Measurements from ENCODE around the gene SPAG16. TPM values are rescaled to one million over a fixed set of nuclear protein-coding genes. Genes with fewer than 3 reads are reported as not detected.

The SPAG16 gene
- total RNA-seq, 1 experiment from 2014 or later = 30.0 TPM

DNA sequence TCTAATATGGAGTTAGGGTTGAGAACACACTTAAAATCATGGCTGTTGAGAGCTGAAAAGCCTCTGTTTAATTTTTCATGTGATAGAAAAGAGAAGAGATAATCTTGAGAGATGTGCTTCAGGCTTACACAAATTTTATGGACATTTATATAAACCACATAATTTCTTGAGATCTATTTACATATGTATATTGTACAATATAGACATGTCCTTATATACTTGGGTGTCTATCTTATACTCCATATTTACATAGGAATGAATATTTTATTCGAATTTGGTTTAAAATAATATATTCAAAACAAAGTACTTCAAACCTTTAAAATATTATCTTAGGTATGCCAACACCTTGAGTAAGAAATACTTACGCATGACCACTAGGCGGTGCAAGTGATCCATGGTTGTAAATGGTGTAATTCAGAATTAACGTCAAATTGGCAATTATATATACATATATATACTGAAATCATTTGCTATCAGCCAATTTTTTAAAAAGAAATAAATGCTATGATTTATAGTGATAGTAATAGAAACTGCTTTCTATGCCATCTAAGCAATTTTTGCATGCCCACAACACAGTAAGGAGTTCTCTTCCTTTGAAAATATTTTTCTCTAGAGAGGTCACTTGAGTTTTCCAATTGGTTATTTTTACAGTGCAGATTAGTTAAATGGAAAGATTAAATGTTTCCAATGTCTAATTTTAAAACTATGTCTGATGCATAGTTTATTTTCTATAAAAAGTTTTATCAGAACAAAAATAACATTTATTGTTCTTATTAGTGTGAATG, 37.6 kb upstream of the SPAG16 start:
- POLR2A ChIA-PET (ENCODE audit: unreplicated experiment) = no interaction called here
- BruUV-seq (replicated peaks) = no TSS peak
- intact Hi-C loops (cut with micrococcal nuclease; ENCODE audit: unreplicated experiment) = no loop called here
- H2AFZ ChIP-seq = no peak overlapping the region
- H3K4me1 ChIP-seq (replicated peaks; ENCODE audit: insufficient read depth) = 0 out of 2 replicates have a peak, but pooled peaks cover under 1% of the 10 kb centered on the region
- H3K27me3 ChIP-seq (ENCODE audit: insufficient read depth, low read depth) = no peaks in the 10 kb centered on the region
- H3K79me2 ChIP-seq (ENCODE audit: low read depth) = no peaks in the 10 kb centered on the region
- no peaks in the 10 kb centered on the region for H4K20me1 ChIP-seq (ENCODE audit: insufficient read depth)
- CTCF ChIA-PET = no interaction called here
- no peak for TF ChIP-seq EZH2 (IDR thresholded peaks at IDR 0.05; ENCODE audit: low read depth)
- TF ChIP-seq, protein P1, sequence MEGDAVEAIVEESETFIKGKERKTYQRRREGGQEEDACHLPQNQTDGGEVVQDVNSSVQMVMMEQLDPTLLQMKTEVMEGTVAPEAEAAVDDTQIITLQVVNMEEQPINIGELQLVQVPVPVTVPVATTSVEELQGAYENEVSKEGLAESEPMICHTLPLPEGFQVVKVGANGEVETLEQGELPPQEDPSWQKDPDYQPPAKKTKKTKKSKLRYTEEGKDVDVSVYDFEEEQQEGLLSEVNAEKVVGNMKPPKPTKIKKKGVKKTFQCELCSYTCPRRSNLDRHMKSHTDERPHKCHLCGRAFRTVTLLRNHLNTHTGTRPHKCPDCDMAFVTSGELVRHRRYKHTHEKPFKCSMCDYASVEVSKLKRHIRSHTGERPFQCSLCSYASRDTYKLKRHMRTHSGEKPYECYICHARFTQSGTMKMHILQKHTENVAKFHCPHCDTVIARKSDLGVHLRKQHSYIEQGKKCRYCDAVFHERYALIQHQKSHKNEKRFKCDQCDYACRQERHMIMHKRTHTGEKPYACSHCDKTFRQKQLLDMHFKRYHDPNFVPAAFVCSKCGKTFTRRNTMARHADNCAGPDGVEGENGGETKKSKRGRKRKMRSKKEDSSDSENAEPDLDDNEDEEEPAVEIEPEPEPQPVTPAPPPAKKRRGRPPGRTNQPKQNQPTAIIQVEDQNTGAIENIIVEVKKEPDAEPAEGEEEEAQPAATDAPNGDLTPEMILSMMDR (conservative IDR thresholded peaks at IDR 0.05) = peak; percentile 84
- H3K36me3 ChIP-seq (ENCODE audit: low read depth) = no peaks in the 10 kb centered on the region
- H3K9me3 ChIP-seq (ENCODE audit: insufficient read depth, low read depth) = no peaks in the 10 kb centered on the region
- no peak overlapping the region for H3K4me3 ChIP-seq
- H3F3A ChIP-seq (ENCODE audit: insufficient read depth, low read depth) = no peaks in the 10 kb centered on the region
- no peak overlapping the region for H3K27ac ChIP-seq
- no peaks in the 10 kb centered on the region for H3K9me2 ChIP-seq (ENCODE audit: insufficient read depth)
- no peak overlapping the region for H3K4me2 ChIP-seq
- DNase-seq = peak; percentile 21 to 45

DNA sequence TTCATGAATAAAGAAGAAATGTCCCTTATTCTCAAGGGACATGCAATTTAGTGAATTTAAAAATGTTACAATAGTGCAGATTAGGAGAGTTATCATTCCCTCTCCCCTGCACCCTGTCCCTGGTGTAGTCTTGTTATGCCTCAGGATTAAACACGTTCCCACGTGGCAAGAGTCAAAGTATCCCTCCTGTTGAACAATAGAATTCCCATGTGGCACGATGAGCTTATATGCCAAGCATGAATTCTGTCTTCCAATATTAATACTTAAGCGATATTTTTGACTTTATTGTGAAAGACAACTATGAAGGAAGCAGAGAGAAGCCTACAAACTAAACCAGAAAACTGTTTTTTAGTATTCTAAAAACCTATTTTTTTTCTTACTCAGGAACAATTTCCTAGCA, 36.7 kb upstream of the SPAG16 start:
- Histone ChIP-seq H2AFZ (no peak overlapping the region), H3K27ac (no peak overlapping the region), H3F3A (ENCODE audit: insufficient read depth, low read depth) (no peaks in the 10 kb centered on the region), H3K9me2 (ENCODE audit: insufficient read depth) (no peaks in the 10 kb centered on the region), H3K36me3 (ENCODE audit: low read depth) (no peaks in the 10 kb centered on the region), H3K4me3 (no peak overlapping the region), H4K20me1 (ENCODE audit: insufficient read depth) (no peaks in the 10 kb centered on the region), H3K27me3 (ENCODE audit: insufficient read depth, low read depth) (no peaks in the 10 kb centered on the region), H3K4me2 (no peak overlapping the region), H3K79me2 (ENCODE audit: low read depth) (no peaks in the 10 kb centered on the region), H3K4me1 (replicated peaks; ENCODE audit: insufficient read depth) (0 out of 2 replicates have a peak, but pooled peaks cover 6% of the 10 kb centered on the region), H3K9me3 (ENCODE audit: insufficient read depth, low read depth) (peaks cover 4% of the 10 kb centered on the region; the same call in 1 of the 2 replicates)
- no peak for DNase-seq
- POLR2A ChIA-PET (ENCODE audit: unreplicated experiment) = no interaction called here
- TF ChIP-seq EZH2 (IDR thresholded peaks at IDR 0.05; ENCODE audit: low read depth) = no peak
- TF ChIP-seq, protein P1 (conservative IDR thresholded peaks at IDR 0.05) = no peak
- BruUV-seq (replicated peaks) = no TSS peak
- CTCF ChIA-PET = no interaction called here
- intact Hi-C loops (cut with micrococcal nuclease; ENCODE audit: unreplicated experiment) = no loop called here

DNA sequence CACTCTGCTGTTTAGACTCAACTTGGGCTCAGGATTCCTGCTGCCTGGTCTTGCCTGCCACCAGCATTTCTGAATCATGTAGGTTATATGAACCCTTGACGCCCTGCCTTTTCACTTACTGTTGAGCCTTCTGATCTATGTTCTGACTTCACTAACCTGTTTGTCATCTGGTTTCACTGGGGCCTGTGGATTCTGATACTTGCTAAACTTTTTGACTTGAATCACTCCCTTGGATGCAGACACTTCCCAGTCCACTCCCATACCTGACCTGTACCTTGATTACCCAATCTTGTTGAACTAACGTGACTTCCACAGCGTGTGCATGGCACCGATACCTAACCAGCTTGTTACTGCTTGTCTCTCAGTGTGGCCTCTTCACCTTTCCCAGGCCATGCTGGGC, 35.6 kb upstream of the SPAG16 start:
- H3K9me3 ChIP-seq (ENCODE audit: insufficient read depth, low read depth) = peaks cover 4% of the 10 kb centered on the region; the same call in 1 of the 2 replicates
- intact Hi-C loops (cut with micrococcal nuclease; ENCODE audit: unreplicated experiment) = no loop called here
- no peaks in the 10 kb centered on the region for H3F3A ChIP-seq (ENCODE audit: insufficient read depth, low read depth)
- H3K27ac ChIP-seq = no peak overlapping the region
- no peaks in the 10 kb centered on the region for H3K79me2 ChIP-seq (ENCODE audit: low read depth)
- H3K4me3 ChIP-seq = no peak overlapping the region
- no peak for TF ChIP-seq EZH2 (IDR thresholded peaks at IDR 0.05; ENCODE audit: low read depth)
- TF ChIP-seq, protein P1 (conservative IDR thresholded peaks at IDR 0.05) = no peak
- no peaks in the 10 kb centered on the region for H3K27me3 ChIP-seq (ENCODE audit: insufficient read depth, low read depth)
- POLR2A ChIA-PET (ENCODE audit: unreplicated experiment) = no interaction called here
- BruUV-seq (replicated peaks) = no TSS peak
- no peak overlapping the region for H2AFZ ChIP-seq
- H3K36me3 ChIP-seq (ENCODE audit: low read depth) = no peaks in the 10 kb centered on the region
- no peak for DNase-seq
- no peaks in the 10 kb centered on the region for H3K9me2 ChIP-seq (ENCODE audit: insufficient read depth)
- H3K4me1 ChIP-seq (replicated peaks; ENCODE audit: insufficient read depth) = 0 out of 2 replicates have a peak, but pooled peaks cover 6% of the 10 kb centered on the region
- no peak overlapping the region for H3K4me2 ChIP-seq
- CTCF ChIA-PET = no interaction called here
- H4K20me1 ChIP-seq (ENCODE audit: insufficient read depth) = no peaks in the 10 kb centered on the region

All from PC-9 (cell line).